CD4-positive, alpha-beta T cell (primary cell): ENCODE measurements around the gene ATAD3C. TPM values are rescaled to one million over a fixed set of nuclear protein-coding genes. Genes with fewer than 3 reads are reported as not detected.

Source experiments
- ATAC-seq: fragments of 200-7000 bp; cut with Tn5 transposase; one replicate; pipeline ENCODE4 v1.10.0; 2022; ENCODE audit warnings: mild to moderate bottlenecking; ENCODE audit not compliant: poor library complexity
- CTCF ChIA-PET: fragments of 350-600 bp; sonication (Branson Sonifier 250); formaldehyde crosslinking; loops from one replicate; lab custom pipeline; 2021; ENCODE audit warnings: antibody characterized with exemption, inconsistent platforms; lab: Charles Lee
- POLR2A ChIA-PET: fragments of 350-600 bp; sonication (Branson Sonifier 250); formaldehyde crosslinking; loops from one replicate; lab custom pipeline; 2021; ENCODE audit warnings: antibody characterized with exemption, inconsistent platforms; lab: Charles Lee
- DNase-seq, 14 experiments: peaks; one replicate each; pipeline ENCODE4 v3.0.0-alpha.2; 2013 to 2020; ENCODE audit warnings: mixed read lengths in 2 of 14
- H3K27ac ChIP-seq, 2 donors: one replicate each; pipeline versions ENCODE4 v1.5.1 to v1.7.0; 2013; ENCODE audit warnings: low read length in 2 of 2, low read depth in 1 of 2, mild to moderate bottlenecking in 1 of 2
- H3K27me3 ChIP-seq, 2 experiments: 1 replicate in 1 of 2; 2 replicates in 1 of 2; pipeline versions ENCODE4 v1.6.1 to v1.7.0; 2013; ENCODE audit warnings: low read length in 2 of 2, control low read depth in 1 of 2, mild to moderate bottlenecking in 1 of 2, moderate library complexity in 1 of 2; ENCODE audit not compliant: insufficient read depth in 2 of 2, control insufficient read depth in 1 of 2
- H3K36me3 ChIP-seq: one replicate; pipeline ENCODE4 v1.6.1; 2013; ENCODE audit warnings: low read length, control low read depth; ENCODE audit not compliant: insufficient read depth
- H3K4me1 ChIP-seq: one replicate; pipeline ENCODE4 v1.6.1; 2013; ENCODE audit warnings: low read length, control low read depth; ENCODE audit not compliant: insufficient read depth
- H3K4me3 ChIP-seq: one replicate; pipeline ENCODE4 v1.5.1; 2013; ENCODE audit warnings: mild to moderate bottlenecking, low read length, moderate library complexity
- H3K9me3 ChIP-seq, 2 experiments: 1 replicate in 1 of 2; 2 replicates in 1 of 2; pipeline versions ENCODE4 v1.6.1 to v1.7.0; 2013; ENCODE audit warnings: low read length in 2 of 2, mild to moderate bottlenecking in 2 of 2, control low read depth in 1 of 2, moderate library complexity in 1 of 2; ENCODE audit not compliant: control insufficient read depth in 1 of 2, insufficient read depth in 1 of 2
- H3K27ac Mint-ChIP-seq: one replicate; pipeline ENCODE4 v1.8.0; 2020; ENCODE audit warnings: mixed read lengths
- H3K27me3 Mint-ChIP-seq: one replicate; pipeline ENCODE4 v1.8.0; 2021; ENCODE audit warnings: mixed read lengths
- H3K36me3 Mint-ChIP-seq: one replicate; pipeline ENCODE4 v1.8.0; 2021; ENCODE audit warnings: low read depth, mixed read lengths
- H3K4me1 Mint-ChIP-seq: one replicate; pipeline ENCODE4 v1.8.0; 2021; ENCODE audit warnings: low read depth, mixed read lengths
- H3K4me3 Mint-ChIP-seq: one replicate; pipeline ENCODE4 v1.8.0; 2020; ENCODE audit warnings: mild to moderate bottlenecking, mixed read lengths
- H3K9me3 Mint-ChIP-seq: one replicate; pipeline ENCODE4 v1.8.0; 2020; ENCODE audit warnings: mixed read lengths
- intact Hi-C, 2 experiments: fragments of 100-400 bp; cut with DNase I in 1 of 2; cut with micrococcal nuclease in 1 of 2; formaldehyde crosslinking; loops; one replicate each; pipeline versions ENCODE4 v1.15.1 to v1.9.0; 2023 to 2025; cut with DNase I, micrococcal nuclease
- total RNA-seq, 174 experiments: library from RNA in 2 of 174; stranded (reverse) in 2 of 174; gene quantifications; one replicate each; pipeline ENCODE4 v1.2.3 and lab custom pipeline; 2021 to 2026
- TF ChIP-seq, protein P1 (sequence below): fragments of 200-600 bp; IDR thresholded peaks from one replicate; pipeline ENCODE4 v1.8.0; 2022; ENCODE audit warnings: antibody characterized with exemption, mild to moderate bottlenecking

The ATAD3C gene
- total RNA-seq, 2 experiments from 2014 or later, result 0.28 to 0.74 TPM

- intact Hi-C loops, result no loop called here
- Histone ChIP-seq H3K4me1 (peaks cover 24% of the 10 kb centered on the region), H3K4me3 (no peak overlapping the region), H3K36me3 (no peaks in the 10 kb centered on the region), H3K27me3 (peaks cover 56 to 72% of the 10 kb centered on the region in 2 experiments), H3K9me3 (peaks cover 0 to 31% of the 10 kb centered on the region in 2 experiments), H3K27ac (no peak overlapping the region)
- ChIA-PET POLR2A (no interaction called here), CTCF (no interaction called here)
- no peaks in the 10 kb centered on the region for H3K36me3 Mint-ChIP-seq
- TF ChIP-seq, protein P1, sequence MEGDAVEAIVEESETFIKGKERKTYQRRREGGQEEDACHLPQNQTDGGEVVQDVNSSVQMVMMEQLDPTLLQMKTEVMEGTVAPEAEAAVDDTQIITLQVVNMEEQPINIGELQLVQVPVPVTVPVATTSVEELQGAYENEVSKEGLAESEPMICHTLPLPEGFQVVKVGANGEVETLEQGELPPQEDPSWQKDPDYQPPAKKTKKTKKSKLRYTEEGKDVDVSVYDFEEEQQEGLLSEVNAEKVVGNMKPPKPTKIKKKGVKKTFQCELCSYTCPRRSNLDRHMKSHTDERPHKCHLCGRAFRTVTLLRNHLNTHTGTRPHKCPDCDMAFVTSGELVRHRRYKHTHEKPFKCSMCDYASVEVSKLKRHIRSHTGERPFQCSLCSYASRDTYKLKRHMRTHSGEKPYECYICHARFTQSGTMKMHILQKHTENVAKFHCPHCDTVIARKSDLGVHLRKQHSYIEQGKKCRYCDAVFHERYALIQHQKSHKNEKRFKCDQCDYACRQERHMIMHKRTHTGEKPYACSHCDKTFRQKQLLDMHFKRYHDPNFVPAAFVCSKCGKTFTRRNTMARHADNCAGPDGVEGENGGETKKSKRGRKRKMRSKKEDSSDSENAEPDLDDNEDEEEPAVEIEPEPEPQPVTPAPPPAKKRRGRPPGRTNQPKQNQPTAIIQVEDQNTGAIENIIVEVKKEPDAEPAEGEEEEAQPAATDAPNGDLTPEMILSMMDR, result no peak
- H3K4me1 Mint-ChIP-seq, result no peaks in the 10 kb centered on the region
- H3K9me3 Mint-ChIP-seq, result no peaks in the 10 kb centered on the region
- DNase-seq (peak in 1 of 14 experiments; percentile 36), ATAC-seq (no peak)
- no peak overlapping the region for H3K27ac Mint-ChIP-seq
- H3K27me3 Mint-ChIP-seq, result peaks cover 20% of the 10 kb centered on the region
- H3K4me3 Mint-ChIP-seq, result no peak overlapping the region
These were observed 15.2 kb upstream of the ATAD3C start for GRCh38 chr1:1434131-1434823.

GRCh38 chr1:1434824-1435105 lies 14.7 kb upstream of the ATAD3C start:
- peaks cover 56 to 70% of the 10 kb centered on the region in 2 experiments for H3K27me3 ChIP-seq
- TF ChIP-seq, protein P1, result no peak
- POLR2A ChIA-PET, result no interaction called here
- no peaks in the 10 kb centered on the region for H3K36me3 ChIP-seq
- H3K27ac ChIP-seq, result no peak overlapping the region
- no peaks in the 10 kb centered on the region for H3K4me1 Mint-ChIP-seq
- intact Hi-C loops, result no loop called here
- H3K4me3 ChIP-seq, result no peak overlapping the region
- H3K27ac Mint-ChIP-seq, result no peak overlapping the region
- peaks cover 24% of the 10 kb centered on the region for H3K4me1 ChIP-seq
- CTCF ChIA-PET, result no interaction called here
- peaks cover 15% of the 10 kb centered on the region for H3K27me3 Mint-ChIP-seq
- H3K4me3 Mint-ChIP-seq, result no peak overlapping the region
- H3K36me3 Mint-ChIP-seq, result no peaks in the 10 kb centered on the region
- no peaks in the 10 kb centered on the region for H3K9me3 Mint-ChIP-seq
- no peak for DNase-seq
- no peak for ATAC-seq
- H3K9me3 ChIP-seq, result peaks cover 0 to 31% of the 10 kb centered on the region in 2 experiments

GRCh38 chr1:1435106-1435903 lies 14.2 kb upstream of the ATAD3C start, which contains the start of gene VWA1:
Gene VWA1 (plus strand): TSS chr1:1435690. CDS start chr1:1435749, 59 bp downstream.
- H3K4me1 ChIP-seq, result peaks cover 24% of the 10 kb centered on the region
- TF ChIP-seq, protein P1, result no peak
- H3K27me3 ChIP-seq, result peaks cover 56 to 65% of the 10 kb centered on the region in 2 experiments
- ATAC-seq (peak; percentile 78), DNase-seq (peak in 13 of 14 experiments; percentile 26 to 74 (median 48))
- H3K36me3 ChIP-seq, result no peaks in the 10 kb centered on the region
- intact Hi-C loops, result no loop called here
- H3K36me3 Mint-ChIP-seq, result no peaks in the 10 kb centered on the region
- no peaks in the 10 kb centered on the region for H3K4me1 Mint-ChIP-seq
- peaks cover 0 to 31% of the 10 kb centered on the region in 2 experiments for H3K9me3 ChIP-seq
- ChIA-PET CTCF (no interaction called here), POLR2A (no interaction called here)
- peaks cover 11% of the 10 kb centered on the region for H3K27me3 Mint-ChIP-seq
- H3K27ac Mint-ChIP-seq, result no peak within 1 kb of the TSS
- H3K27ac ChIP-seq, result no peak within 1 kb of the TSS
- H3K9me3 Mint-ChIP-seq, result no peaks in the 10 kb centered on the region
- no peak within 1 kb of the TSS for H3K4me3 ChIP-seq
- peak within 1 kb of the TSS; percentile 20 for H3K4me3 Mint-ChIP-seq
